Kidney (tissue), 14 donors: ENCODE data around the gene SURF1. TPM values are rescaled to one million over a fixed set of nuclear protein-coding genes. Genes with fewer than 3 reads are reported as not detected.

Experiments used
- DNase-seq, 5 donors: peaks; one replicate each; pipeline ENCODE4 v3.0.0-alpha.2; 2013 to 2020
- FAIRE-seq: peaks from 2 replicates; lab custom pipeline; 2012; peaks lifted over from hg19 to GRCh38; lab: Jason Lieb, UNC
- H3K27ac ChIP-seq, 2 donors: one replicate each; pipeline ENCODE4 v1.7.0; 2013; ENCODE audit warnings: low read depth in 2 of 2, low read length in 2 of 2, inconsistent platforms in 1 of 2
- H3K27me3 ChIP-seq: one replicate; pipeline ENCODE4 v1.7.1; 2013; ENCODE audit warnings: low read length, inconsistent platforms; ENCODE audit not compliant: control insufficient read depth, insufficient read depth
- H3K36me3 ChIP-seq, 3 donors: one replicate each; pipeline versions ENCODE4 v1.7.0 to v1.7.1; 2013; ENCODE audit warnings: low read length in 3 of 3, control low read depth in 1 of 3, inconsistent platforms in 1 of 3; ENCODE audit not compliant: insufficient read depth in 3 of 3, control insufficient read depth in 2 of 3
- H3K4me1 ChIP-seq, 3 donors: one replicate each; pipeline versions ENCODE4 v1.7.0 to v1.7.1; 2013; ENCODE audit warnings: low read length in 3 of 3, inconsistent platforms in 1 of 3, low read depth in 1 of 3; ENCODE audit not compliant: control insufficient read depth in 2 of 3, insufficient read depth in 2 of 3
- H3K4me3 ChIP-seq, 3 donors: one replicate each; pipeline versions ENCODE4 v1.7.0 to v1.8.1; 2013; ENCODE audit warnings: low read length in 3 of 3, control low read depth in 1 of 3, inconsistent platforms in 1 of 3
- H3K9ac ChIP-seq, 3 donors: one replicate each; pipeline versions ENCODE4 v1.7.0 to v1.7.1; 2013; ENCODE audit warnings: low read length in 3 of 3, control low read depth in 1 of 3, inconsistent platforms in 1 of 3
- H3K9me3 ChIP-seq, 3 donors: one replicate each; pipeline versions ENCODE4 v1.7.0 to v1.7.1; 2013; ENCODE audit warnings: low read length in 3 of 3, control low read depth in 1 of 3, inconsistent platforms in 1 of 3; ENCODE audit not compliant: control insufficient read depth in 2 of 3, insufficient read depth in 1 of 3
- CTCF ChIP-seq: IDR thresholded peaks from 3 replicates; pipeline ENCODE4 v1.5.1; 2012; ENCODE audit warnings: mild to moderate bottlenecking, moderate library complexity, borderline replicate concordance; ENCODE audit not compliant: insufficient read depth; ENCODE audit errors: extremely low read depth
- intact Hi-C: fragments of 100-400 bp; cut with DNase I; formaldehyde crosslinking; loops from one replicate; pipeline ENCODE4 v1.11.1; 2022
- polyA plus RNA-seq: library from polyadenylated mRNA; stranded (reverse); fragments of 350-450 nt; fragmentation: Illumina TruSeq; extraction: RNeasy Lipid Tissue Mini Kit (QIAGEN cat#74804); gene quantifications from one replicate; pipeline ENCODE4 v1.2.3, GENCODE V29; 2014; ENCODE audit warnings: low read depth, low replicate concordance; ENCODE audit not compliant: insufficient read depth
- total RNA-seq: library from RNA; stranded (reverse); fragmentation: NEBNext Ultra II Directional; extraction: Animal tissue kit (Norgen Biotek cat#: 25700); gene quantifications from one replicate; pipeline ENCODE4 v1.2.1, GENCODE V29; 2021
- donor health status: control.
- donor health status: control.
- donor health status: control.
- donor health status: control.
- donor health status: control.
- donor health status: DM: yes; HTN: yes; CAD: no.
- donor health status: Normal renal cell carcinoma (clear cell type).

The SURF1 gene
- total and polyA plus RNA-seq, 2 donors from 2014 or later = 45.0 to 165 TPM

GRCh38 chr9:133355881-133356357 lies 368 bp downstream of the SURF1 start:
- TF ChIP-seq CTCF = peak; percentile 1
- Histone ChIP-seq H3K4me1 (peaks cover 0 to 25% (median 4%) of the 10 kb centered on the region in 3 donors), H3K36me3 (peaks cover 5 to 29% (median 11%) of the 10 kb centered on the region in 3 donors), H3K27me3 (no peaks in the 10 kb centered on the region), H3K27ac (no peak overlapping the region), H3K4me3 (peak overlapping the region; percentile 84 to 90 (median 88)), H3K9me3 (no peaks in the 10 kb centered on the region), H3K9ac (peak overlapping the region; percentile 63 to 83 (median 64))
- peak in 2 of 5 donors; percentile 22 to 33 for DNase-seq
- intact Hi-C loops = no loop called here
- no peak for FAIRE-seq

GRCh38 chr9:133354766-133355165 lies 1.5 kb downstream of the SURF1 start:
- Histone ChIP-seq H3K27ac (no peak overlapping the region), H3K36me3 (peaks cover 8 to 30% (median 19%) of the 10 kb centered on the region in 3 donors), H3K9ac (no peak overlapping the region), H3K27me3 (no peaks in the 10 kb centered on the region), H3K4me1 (peaks cover 0 to 25% (median 4%) of the 10 kb centered on the region in 3 donors), H3K9me3 (no peaks in the 10 kb centered on the region), H3K4me3 (no peak overlapping the region)
- peak in 1 of 5 donors; percentile 45 for DNase-seq
- FAIRE-seq = no peak
- no peak for TF ChIP-seq CTCF
- intact Hi-C loops = no loop called here

- H3K36me3 ChIP-seq = peaks cover 10 to 35% (median 25%) of the 10 kb centered on the region in 3 donors
- peak in 1 of 5 donors; percentile 33 for DNase-seq
- no peak for FAIRE-seq
- no peaks in the 10 kb centered on the region for H3K27me3 ChIP-seq
- peaks cover 4 to 31% (median 4%) of the 10 kb centered on the region in 3 donors for H3K4me1 ChIP-seq
- intact Hi-C loops = no loop called here
- H3K27ac ChIP-seq = no peak overlapping the region
- H3K4me3 ChIP-seq = no peak overlapping the region
- no peak overlapping the region for H3K9ac ChIP-seq
- H3K9me3 ChIP-seq = no peaks in the 10 kb centered on the region
- TF ChIP-seq CTCF = no peak
Observed at GRCh38 chr9:133353548-133353947, 2.7 kb downstream of the SURF1 start.
